GM12891 (cell line): ENCODE results near the gene KDM2B.

Experiments
- DNase-seq: peaks from one replicate; pipeline ENCODE4 v3.0.0; 2011; ENCODE audit warnings: low spot score; ENCODE audit not compliant: insufficient read length
- FAIRE-seq: peaks from 2 replicates; lab custom pipeline; 2011; peaks lifted over from hg19 to GRCh38; lab: Jason Lieb, UNC
- PAX5 ChIP-seq: IDR thresholded peaks from 2 replicates; pipeline ENCODE4 v1.6.1; 2011; ENCODE audit warnings: low read length, moderate library complexity, mild to moderate bottlenecking; ENCODE audit not compliant: insufficient read depth, severe bottlenecking
- POLR2A ChIP-seq: IDR thresholded peaks from 2 replicates; pipeline ENCODE4 v1.6.1; 2011; ENCODE audit warnings: low read depth, low read length, control low read depth
- POLR2AphosphoS5 ChIP-seq: IDR thresholded peaks from 2 replicates; pipeline ENCODE4 v1.6.1; 2011; ENCODE audit warnings: low read depth, low read length, control low read depth
- POU2F2 ChIP-seq: IDR thresholded peaks from 2 replicates; pipeline ENCODE4 v1.6.1; 2011; ENCODE audit warnings: low read depth, mild to moderate bottlenecking, control low read depth, low read length, moderate library complexity
- SPI1 ChIP-seq: IDR thresholded peaks from 2 replicates; pipeline ENCODE4 v1.6.1; 2011; ENCODE audit warnings: low read depth, low read length, control low read depth
- TAF1 ChIP-seq: IDR thresholded peaks from 2 replicates; pipeline ENCODE4 v1.6.1; 2011; ENCODE audit warnings: low read depth, low read length, control low read depth

Gene KDM2B

GRCh38 chr12:121532503-121533393 is 48.1 kb downstream of the KDM2B start:
- FAIRE-seq (no peak), DNase-seq (no peak)
- TF ChIP-seq POU2F2 (no peak), TAF1 (no peak), POLR2AphosphoS5 (no peak), PAX5 (no peak), POLR2A (no peak), SPI1 (no peak)

- TF ChIP-seq POU2F2 = no peak
- no peak for FAIRE-seq
- no peak for DNase-seq
Measured at GRCh38 chr12:121531356-121531750, 49.5 kb downstream of the KDM2B start.

GRCh38 chr12:121530600-121531355 is 50.0 kb downstream of the KDM2B start:
- peak; percentile 96 for FAIRE-seq
- peak; percentile 53 for DNase-seq
- TF ChIP-seq SPI1 (peak; percentile 39; the same call in 1 of the 2 replicates), POLR2A (no peak), PAX5 (no peak), TAF1 (no peak)

GRCh38 chr12:121529184-121529583 is 51.6 kb downstream of the KDM2B start:
- no peak for TF ChIP-seq SPI1
- no peak for TF ChIP-seq PAX5
- TF ChIP-seq TAF1 = no peak
- TF ChIP-seq POLR2AphosphoS5 = no peak
- TF ChIP-seq POLR2A = no peak
- no peak for TF ChIP-seq POU2F2
- no peak for DNase-seq
- peak; percentile 45 for FAIRE-seq

DNA sequence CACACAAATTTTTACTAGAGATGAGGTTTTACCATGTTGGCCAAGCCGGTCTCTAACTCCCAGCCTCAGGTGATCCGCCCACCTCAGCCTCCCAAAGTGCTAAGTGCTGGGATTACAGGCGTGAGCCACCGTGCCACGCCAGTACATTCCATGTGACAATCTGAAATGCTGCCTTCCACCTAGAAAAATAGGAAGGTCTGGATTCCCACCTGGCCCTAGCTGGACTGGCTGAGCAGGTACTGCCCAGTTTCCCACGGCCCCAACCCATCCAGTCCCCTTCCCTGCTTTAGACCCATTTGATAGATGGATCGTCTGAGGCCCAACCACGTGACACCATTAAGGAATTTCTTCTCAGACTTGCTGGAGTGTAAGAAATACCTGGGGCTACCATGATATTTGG is 55.4 kb downstream of the KDM2B start:
- no peak for TF ChIP-seq SPI1
- no peak for TF ChIP-seq POLR2A
- no peak for TF ChIP-seq PAX5
- TF ChIP-seq TAF1 = no peak
- no peak for TF ChIP-seq POLR2AphosphoS5
- TF ChIP-seq POU2F2 = no peak
- FAIRE-seq (no peak), DNase-seq (no peak)

GRCh38 chr12:121524196-121524916 is 56.5 kb downstream of the KDM2B start:
- TF ChIP-seq POLR2AphosphoS5 = no peak
- TF ChIP-seq SPI1 = peak; percentile 42; the same call in 1 of the 2 replicates
- FAIRE-seq (peak; percentile 72), DNase-seq (no peak)

GRCh38 chr12:121523741-121524140 is 57.1 kb downstream of the KDM2B start:
- TF ChIP-seq POLR2A (no peak), POU2F2 (no peak)
- FAIRE-seq = peak; percentile 98

GRCh38 chr12:121522971-121523370 is 57.9 kb downstream of the KDM2B start:
- DNase-seq (no peak), FAIRE-seq (peak; percentile 88)
- TF ChIP-seq TAF1 (no peak), PAX5 (no peak), POLR2A (no peak), SPI1 (peak; percentile 44), POU2F2 (no peak), POLR2AphosphoS5 (no peak)

More at GRCh38 chr12:121523741-121524140, 57.1 kb downstream of the KDM2B start:
- no peak for DNase-seq

- no peak for TF ChIP-seq POU2F2
- no peak for TF ChIP-seq PAX5
- peak; percentile 80 for TF ChIP-seq SPI1
- FAIRE-seq (no peak), DNase-seq (no peak)
Measured at GRCh38 chr12:121520586-121521086, 60.2 kb downstream of the KDM2B start.

GRCh38 chr12:121520119-121520518 is 60.7 kb downstream of the KDM2B start:
- no peak for DNase-seq
- FAIRE-seq = no peak
- TF ChIP-seq TAF1 = no peak
- no peak for TF ChIP-seq POU2F2
- no peak for TF ChIP-seq SPI1
- no peak for TF ChIP-seq PAX5
- TF ChIP-seq POLR2AphosphoS5 = no peak
- TF ChIP-seq POLR2A = no peak
